HG03520 (cell line): Measurements from ENCODE around the gene ALDOC.

Source experiments
- ATAC-seq: cut with Tn5 transposase; IDR thresholded peaks from one replicate; pipeline ENCODE4 v1.9.1; 2021; ENCODE audit warnings: mild to moderate bottlenecking, moderate library complexity; ENCODE audit not compliant: unreplicated experiment

The ALDOC gene

GRCh38 chr17:28533091-28533807, 43.4 kb downstream of the ALDOC start:
- ATAC-seq: no peak

- ATAC-seq: no peak
These were observed 44.4 kb downstream of the ALDOC start for GRCh38 chr17:28532050-28532960.

- ATAC-seq: no peak
These were observed 45.8 kb downstream of the ALDOC start for GRCh38 chr17:28530926-28531325.

- no peak for ATAC-seq
These were observed 46.4 kb downstream of the ALDOC start for GRCh38 chr17:28530250-28530649.

- no peak for ATAC-seq
These were observed 47.7 kb downstream of the ALDOC start for GRCh38 chr17:28529013-28529400.

- ATAC-seq: no peak
These were observed 48.2 kb downstream of the ALDOC start for GRCh38 chr17:28528327-28529012.

GRCh38 chr17:28527859-28528258, 48.8 kb downstream of the ALDOC start:
- ATAC-seq: no peak

GRCh38 chr17:28527181-28527681, 49.5 kb downstream of the ALDOC start:
- no peak for ATAC-seq

- no peak for ATAC-seq
These were observed 50.3 kb downstream of the ALDOC start for GRCh38 chr17:28526381-28526780.

GRCh38 chr17:28524476-28525424, 51.9 kb downstream of the ALDOC start:
- ATAC-seq: no peak

GRCh38 chr17:28523876-28524275, 52.8 kb downstream of the ALDOC start:
- ATAC-seq: no peak

- ATAC-seq: no peak
These were observed 53.5 kb downstream of the ALDOC start for GRCh38 chr17:28523186-28523585.
